Suppressor macrophage treated with lipopolysaccharide for 1 hour (primary cell): ENCODE measurements around the gene TNFRSF13B.
"Not testable (repeated sequence)": the region's sequence is repeated elsewhere in the genome, so short reads cannot be mapped to it uniquely, and the experiment has no call there.

ENCODE experiments used
- DNase-seq, 3 donors: peaks; one replicate each; pipeline ENCODE4 v3.0.0-alpha.2; 2020 to 2022

Gene TNFRSF13B

DNA sequence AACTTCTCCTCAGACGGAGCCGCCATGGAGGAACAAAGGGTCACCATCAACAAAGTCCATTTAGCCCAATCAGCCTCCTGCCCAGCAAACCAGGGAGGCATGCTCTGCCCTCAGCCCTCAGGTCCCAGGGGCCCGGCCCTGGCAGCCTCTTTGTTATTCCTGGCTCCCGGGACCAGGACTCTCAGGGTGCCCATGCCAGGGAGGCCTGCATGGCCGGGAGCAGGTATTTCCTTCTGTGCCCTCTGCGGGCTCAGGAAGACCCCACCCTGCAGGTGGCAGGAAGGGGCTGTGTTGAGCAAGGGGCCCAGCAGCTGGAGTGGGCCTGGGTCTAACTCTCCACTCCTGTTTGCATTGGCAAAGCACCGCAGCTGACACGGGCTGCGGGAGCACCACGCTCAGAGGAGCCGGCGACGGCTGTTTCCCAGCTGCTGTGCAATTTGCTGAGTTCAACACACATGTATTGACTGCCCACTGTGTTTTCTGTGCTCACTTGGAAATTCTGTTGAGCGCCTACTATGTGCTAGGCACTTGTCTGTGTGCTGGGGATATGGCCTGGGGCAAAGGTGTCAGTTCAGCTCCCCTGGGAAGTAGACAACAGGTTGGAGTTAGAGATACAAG lies 33.2 kb upstream of the TNFRSF13B start:
- DNase-seq = not testable (repeated sequence)

DNA sequence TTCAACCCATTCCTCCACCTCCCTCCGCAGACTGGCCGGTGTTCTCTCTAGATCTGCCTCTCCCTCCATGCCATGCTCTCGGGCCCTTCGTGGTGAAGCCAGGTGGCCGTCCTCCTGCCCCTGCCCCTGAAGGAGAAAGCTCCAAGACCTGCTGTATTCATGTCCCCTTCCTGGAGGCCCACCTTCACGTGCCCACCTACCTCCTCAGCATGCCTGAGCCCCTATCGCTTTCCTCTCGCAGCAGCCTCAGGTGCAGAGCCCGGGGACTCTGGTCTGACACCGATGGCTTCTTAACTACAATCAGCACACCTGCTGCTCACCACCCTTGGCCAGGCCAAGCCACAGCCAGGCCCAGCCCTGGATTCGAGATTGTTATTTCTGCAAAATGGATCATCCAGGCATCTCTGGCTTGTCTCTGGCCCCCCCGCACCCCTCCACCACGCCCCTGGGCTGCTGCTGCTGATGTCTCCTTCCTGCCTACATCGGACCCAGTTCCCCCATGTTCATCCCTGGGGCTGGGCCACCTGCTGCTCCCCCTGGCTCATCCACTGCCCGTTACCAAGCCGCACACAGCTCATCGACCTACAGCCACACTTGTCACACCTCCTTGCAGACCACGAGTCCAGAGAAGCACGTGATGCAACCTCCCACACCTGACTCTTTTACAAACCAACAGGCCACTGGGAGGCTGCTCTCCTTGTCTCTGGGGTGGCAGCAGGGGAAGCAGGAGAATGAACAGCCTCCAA lies 32.5 kb upstream of the TNFRSF13B start:
- no peak for DNase-seq

DNA sequence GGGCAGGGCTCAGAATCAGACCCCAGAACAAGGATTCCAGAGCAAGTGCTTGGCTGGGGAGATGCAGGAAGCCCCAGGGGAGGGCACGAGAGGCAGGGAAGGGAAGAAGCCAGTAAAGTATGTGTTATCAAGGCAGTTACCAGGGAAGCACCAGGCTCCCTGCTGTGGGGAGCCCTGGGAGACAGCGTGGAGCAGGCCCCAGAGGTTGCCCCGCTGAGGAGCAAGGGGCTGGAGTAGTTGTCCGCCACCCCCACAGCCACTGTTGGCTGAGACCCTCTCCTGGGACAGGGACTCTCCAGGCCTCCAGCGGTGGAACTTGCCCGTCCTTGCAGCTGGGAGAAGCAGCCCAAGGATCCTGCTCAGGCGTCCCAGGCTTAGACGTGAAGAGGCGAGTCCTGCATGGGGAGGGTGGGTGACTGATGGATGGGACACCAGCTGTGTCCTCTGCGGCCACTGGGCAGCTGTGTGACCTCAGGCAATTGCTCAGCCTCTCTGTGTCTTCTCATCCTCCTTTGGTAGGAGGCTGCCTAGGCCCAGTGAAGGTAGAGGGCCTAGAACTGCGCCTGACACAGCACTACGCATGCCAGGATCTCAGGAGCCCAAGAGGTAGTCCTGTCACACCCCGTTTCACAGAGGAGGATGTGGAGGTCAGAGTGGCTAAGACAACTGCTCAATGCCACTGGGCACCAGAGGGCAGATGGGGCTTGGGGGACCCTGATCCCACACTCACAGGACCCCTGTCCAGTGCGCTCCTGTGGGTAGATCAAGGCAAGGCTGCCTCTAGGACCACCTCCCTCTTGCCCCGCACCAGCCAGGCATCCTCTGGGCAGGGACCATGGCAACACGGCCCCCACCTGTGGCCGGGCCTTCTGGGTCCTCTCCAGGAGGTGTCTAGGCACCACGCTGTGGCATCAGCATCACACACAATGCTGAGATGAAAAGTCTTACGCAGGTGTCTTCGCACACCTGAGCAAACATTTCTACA lies 31.1 kb upstream of the TNFRSF13B start:
- DNase-seq = not testable (repeated sequence)

DNA sequence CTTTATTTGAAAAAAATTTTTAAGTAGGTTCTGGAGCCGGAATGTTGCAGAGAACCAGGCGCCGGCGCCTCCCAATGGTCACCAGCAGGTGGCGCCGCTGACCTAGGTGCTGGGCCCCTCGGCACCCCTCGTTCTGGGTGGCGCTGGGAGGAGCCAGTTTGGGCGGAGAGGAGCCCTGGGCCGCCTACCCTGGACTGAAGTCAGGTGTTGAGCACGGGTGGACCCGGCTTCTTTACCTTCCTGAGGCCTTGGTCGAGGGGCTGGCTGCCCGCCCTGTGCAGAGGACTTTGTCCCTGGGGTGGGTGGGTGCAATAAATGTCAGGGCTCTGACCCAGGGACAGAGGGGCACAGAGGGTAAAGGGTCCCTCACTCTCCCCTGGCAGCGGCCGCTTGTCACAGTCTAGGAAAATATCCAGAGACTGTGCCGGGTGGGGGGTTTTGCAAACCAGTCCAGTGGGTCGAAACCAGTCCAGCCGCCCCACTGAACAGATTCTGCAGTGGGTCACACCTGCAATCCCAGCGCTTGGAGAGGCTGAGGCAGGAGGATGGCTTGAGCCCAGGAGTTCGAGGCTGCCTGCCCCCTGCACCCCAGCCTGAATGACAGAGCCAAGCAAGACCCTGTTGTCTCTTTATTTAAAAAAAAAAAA lies 30.1 kb upstream of the TNFRSF13B start:
- peak; percentile 70 to 90 (median 81) for DNase-seq

DNA sequence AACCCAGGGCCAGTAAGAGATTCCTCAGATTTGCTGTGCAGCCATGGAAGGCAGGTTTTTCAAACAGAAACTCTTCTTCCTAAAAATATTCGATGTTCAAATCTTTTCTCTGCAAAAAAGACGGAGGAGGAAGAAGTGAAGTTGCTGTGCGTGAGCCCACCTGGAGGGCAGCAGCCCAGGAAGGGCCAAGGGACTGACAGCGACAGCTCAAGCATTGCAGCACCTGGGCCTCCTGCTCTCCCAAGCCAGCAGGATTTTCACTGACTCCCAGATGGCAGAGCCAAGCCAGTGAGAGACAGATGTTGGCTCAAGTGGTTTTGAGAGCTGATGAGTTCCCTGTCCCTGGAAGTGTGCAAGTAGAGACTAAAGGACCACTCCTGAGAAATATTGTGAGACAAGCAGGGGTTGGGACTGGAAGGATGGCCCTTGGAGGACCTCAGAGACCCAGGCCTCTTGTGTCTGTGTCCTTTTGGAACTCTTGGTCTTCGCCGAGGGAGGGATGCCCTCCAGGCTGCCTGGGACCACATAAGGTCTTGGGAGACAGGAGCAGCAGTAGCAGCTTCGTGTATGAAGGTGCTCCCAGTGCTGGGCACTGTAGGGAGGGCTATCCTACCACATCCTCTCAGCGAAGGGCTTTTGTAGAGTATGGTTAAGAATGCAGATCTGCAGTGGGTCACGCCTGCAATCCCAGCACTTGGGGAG lies 29.3 kb upstream of the TNFRSF13B start:
- DNase-seq = no peak

DNA sequence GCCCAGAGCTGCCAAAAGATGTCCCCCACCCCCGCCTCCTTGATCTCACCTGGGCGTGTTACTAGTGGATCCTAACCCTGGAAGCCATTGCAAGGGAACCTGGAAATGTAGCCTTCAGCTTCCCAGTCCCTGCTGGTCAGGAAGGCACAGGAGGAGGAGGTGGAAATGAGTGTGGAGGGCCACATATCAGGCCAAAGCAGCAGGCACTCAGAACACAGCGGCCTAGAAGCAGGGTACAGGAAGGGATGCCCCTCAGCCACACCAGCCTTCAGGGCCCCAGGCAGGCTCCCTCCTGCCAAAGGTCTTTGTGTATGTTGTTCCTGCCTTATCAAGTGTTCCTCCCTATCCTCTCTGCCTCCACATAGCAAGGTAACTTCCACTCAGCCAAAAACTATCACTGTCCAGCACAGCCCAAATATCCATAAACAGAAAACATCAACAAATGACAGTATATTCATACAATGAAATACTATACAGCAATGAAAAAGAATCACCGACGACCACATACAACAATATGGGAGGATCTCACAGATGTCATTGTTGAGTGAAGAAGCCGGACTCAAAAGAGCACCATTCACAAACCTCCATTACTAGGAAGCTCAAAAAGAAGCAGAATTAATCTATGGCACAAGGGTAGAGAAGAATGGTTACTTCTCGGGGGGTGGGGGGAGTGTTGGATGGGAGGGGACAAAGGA lies 28.2 kb upstream of the TNFRSF13B start:
- DNase-seq = no peak

DNA sequence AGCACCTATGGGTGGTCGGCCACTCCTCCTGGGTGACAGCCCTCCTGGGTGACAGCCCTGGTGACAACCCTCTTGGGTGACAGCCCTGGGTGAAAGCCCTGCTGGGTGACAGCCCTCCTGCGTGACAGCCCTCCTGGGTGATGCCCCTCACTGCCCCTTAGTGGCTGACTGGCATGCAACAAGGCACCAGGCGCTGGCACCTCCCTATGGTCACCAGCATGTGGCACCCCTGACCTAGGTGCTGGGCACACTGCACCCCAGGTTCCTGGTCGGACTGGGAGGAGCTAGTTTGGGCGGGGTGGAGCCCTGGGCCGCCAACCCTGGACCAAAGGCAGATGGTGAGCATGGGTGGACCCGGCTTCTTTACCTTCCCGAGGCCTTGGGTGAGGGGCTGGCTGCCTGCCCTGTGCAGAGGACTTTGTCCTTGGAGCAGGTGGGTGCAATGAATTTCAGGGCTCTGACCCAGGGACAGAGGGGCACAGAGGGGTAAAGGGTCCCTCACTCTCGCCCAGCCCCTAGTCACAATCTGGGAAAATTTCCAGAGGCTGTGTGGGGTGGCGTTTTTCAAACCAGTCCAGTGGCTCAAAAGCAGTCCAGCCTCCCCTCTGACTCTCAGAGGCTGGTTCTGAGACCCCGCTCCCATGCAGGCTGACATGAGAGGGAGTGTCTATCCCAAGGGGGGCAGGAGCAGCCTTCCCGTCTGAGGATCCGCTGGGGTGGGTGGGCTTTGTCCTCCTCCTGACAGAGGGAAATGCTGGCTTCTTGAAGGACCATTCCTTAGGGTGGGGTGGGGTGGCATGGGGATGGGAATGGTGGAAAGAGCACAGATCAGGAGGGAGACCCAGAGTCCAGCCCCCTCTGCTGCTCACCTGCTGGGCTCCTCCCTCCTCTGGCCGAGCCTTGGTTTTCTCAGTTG lies 25.9 kb upstream of the TNFRSF13B start:
- DNase-seq = peak in 1 of 3 donors; percentile 74

DNA sequence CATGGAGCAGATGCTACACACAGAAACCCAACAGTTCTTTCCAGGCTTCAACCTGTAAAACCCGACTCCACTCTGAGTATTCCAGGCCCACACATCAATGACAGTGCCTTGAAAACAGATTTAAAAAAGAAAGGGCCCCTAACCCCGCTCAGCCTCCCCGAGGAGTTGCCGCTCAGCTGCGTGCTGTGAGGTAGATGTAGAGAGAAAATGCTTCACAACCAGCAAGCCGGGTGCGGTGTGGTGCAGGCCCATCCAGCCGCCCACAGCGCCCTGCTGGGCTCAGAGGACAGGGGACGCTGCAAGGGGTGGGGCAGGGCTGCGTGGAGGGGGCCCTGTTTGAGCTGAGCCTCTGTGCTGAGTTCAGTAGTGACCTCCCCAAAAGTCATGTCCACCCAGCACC lies 24.8 kb upstream of the TNFRSF13B start:
- DNase-seq = not testable (repeated sequence)

DNA sequence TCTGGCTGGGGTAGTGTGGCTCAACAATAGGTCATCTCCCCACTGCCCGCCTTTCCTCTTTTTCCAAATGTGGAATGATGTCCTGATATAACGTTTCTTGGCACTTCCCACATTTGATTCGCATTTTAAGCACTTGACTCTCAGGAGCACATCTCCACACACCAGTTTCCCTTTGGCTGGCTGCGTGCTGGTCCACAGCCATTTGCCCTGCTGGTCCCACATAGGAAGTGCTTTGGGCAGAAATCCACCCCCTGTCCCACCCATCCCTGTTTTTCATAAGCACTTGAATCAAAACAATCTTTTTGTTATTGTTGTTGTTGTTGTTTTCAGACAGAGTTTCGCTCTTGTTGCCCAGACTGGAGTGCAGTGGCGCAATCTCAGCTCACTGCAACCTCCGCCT lies 24.0 kb upstream of the TNFRSF13B start:
- no peak for DNase-seq

DNA sequence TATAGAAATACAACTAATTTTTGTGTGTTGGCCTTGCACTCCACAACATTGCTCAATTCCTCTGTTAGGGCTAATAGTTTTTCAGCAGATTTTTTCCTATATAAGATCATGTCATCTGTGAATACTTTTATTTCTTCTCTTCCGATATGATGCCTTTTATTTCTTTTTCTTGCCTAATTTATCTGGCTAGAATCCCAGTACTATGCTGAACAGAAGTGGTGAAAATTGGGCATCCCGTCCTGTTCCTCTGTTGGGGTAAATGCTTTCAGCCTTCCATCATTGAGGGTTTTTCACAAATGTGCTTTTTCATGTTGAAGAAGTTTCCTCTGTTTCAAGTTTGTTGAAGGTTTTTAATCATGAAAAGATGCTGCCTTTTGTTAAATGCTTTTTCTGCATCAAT lies 22.7 kb upstream of the TNFRSF13B start:
- no peak for DNase-seq

DNA sequence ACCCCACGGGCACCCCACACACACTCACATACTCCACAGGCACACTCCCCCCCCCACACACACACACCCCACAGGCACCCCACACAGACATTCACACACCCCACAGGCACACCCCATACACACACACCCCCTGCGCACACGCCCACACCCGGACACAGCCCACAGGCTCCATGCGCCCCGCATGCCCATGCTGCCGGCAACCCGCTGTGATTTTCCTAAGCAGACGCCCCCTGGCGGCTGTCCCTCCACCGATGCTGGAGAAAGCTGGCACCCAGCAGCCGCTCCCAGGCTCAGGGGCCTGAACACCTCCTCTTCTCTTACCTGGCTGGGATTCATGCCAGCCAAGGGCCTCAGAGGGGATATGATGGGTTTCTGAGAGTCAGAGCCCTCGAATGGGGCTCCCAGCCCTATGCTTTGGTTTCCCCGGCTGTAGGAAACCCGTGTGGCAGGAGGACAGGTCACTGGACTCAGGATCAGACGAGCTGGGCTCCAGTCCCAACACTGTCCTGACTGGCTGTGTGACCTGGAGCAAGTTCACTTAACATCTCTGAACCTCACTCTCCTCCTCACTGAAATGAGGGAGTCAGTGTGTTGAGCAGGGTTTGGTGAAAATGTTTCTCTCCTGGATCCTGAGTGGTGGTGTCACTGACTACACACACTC lies 19.6 kb upstream of the TNFRSF13B start:
- DNase-seq = peak; percentile 83 to 94 (median 87)

DNA sequence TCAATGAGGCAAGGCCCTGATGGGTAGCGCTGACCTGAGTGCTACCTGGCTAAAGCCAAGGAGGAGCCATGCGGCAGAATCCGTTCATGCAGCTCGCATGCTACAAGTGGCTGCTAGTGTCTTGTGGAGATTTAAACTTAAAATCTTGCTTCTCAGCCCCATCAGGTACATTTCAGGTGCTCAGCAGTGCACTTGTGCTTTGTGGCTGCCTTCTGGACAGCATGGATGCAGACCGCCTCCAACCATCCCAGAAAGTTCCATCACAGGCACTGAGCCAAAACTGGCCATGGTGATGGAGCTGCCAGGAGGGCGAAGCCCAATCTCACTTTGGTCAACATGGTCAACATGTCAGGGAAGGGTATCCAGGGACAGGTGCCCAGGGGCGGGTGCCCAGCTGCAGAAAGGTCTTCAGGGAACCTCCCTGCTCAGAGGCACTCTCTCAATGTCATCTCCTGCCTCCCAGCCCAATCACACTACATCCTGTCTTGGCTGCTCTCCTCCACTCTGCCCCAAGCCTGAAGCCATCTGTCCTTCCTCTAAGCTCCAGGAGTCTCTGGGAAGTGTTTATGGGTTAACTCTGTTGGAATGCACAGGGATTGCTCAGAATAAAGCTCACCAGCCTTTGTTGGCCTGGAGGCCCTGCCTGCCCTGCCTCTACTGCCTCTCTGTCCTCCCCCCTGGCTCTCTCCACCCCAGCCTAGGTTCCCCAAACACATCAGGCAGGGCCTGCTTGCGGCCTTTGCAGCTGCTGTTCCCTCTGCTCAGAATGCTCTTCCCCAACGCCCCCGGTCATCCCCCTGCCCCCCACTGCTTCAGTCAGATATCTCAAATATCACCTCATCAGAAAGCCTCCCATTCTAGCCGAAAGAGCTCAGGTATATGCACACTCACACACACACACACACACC lies 18.3 kb upstream of the TNFRSF13B start:
- no peak for DNase-seq

DNA sequence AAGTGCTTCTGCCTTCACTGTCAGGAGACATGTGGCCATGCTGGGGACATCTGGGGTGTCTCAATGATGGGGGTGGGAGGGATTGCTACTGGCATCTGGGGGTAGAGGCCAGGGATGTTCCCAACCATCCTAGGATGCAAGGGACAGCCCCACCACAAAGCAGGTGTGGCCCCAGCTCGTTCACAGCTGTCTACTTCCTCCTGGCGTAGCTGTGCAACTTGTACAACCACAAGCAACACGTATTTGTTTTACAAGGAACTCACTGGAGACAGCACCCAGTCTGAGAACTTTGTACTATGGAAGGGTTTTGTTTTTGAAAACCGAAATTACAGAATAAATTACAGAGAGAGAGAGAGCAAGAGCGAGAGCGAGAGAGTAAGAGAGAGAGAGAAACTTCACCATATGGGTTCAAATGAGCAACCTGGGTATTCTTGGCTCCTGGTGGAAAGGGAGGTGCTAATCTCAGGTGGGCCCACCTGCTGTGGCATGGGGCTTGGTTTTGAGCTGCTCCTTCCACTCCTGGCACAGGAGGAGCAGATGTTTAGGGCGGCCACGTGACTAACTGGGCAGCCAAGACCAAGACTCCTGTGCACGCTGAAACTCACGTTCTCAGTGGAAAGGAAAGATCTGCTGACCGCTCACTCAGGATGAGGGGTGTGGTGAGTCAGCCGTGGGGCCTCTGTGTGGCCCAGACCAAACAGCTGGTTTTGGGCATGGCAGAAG lies 17.5 kb upstream of the TNFRSF13B start:
- DNase-seq = peak in 1 of 3 donors; percentile 26

DNA sequence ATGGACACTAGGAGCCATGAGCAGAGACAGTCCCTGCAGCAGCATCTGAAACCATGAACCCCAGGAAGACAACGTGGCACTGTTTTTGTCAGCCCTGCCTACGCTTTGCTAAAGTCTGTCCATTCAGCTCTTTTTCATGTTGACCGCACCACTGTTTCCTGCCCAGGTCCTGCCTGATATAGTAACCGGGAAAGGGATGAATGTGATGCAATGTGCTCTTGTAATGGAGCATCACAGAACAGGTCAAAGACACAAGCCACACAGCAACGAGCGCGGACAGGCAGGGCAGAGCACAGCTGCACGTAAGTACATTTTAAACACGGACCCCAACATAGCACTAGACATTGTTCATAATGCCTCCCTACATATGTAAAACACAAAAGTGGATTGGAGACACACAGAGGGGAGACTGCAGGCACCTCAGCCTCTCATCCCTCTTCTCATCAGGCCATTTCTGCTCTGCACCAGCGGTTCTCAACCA lies 16.9 kb upstream of the TNFRSF13B start:
- peak in 1 of 3 donors; percentile 35 for DNase-seq

DNA sequence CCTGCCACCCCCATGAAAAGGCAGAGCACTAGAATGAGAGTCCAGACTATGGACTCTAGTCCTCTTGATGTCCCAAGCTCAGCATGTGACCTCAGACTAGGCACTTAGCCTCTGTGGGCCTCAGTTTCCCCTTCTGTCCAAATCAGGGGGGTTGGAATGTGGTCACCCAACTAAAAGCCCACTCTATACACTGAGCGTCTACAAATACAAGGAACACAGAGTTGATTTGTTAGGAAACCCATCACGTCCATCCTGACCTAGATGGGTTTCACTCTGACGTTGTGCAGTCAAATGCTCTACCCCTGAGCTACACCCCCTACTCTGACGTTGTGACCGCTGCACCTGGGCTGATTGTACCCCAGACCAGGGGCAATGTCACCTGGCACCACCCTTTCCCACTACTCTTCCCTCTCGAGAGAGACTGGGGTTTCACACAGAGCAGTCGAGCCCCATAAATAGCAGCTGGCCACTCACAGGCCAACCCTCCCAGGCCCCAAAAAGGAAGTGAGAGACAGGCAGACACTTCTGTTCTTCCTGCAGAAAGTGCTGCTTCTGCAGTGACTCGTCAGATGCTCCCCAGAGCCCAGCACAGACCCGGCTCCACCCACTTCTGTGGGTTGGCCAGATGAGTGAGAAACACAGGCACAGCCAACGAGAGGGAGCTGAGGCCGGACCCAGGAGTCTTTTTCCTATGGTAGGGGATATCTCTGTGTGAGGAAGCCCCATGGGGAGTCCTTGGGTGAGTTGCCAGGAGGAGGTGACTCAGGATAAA lies 16.1 kb upstream of the TNFRSF13B start:
- peak; percentile 93 to 95 (median 93) for DNase-seq

DNA sequence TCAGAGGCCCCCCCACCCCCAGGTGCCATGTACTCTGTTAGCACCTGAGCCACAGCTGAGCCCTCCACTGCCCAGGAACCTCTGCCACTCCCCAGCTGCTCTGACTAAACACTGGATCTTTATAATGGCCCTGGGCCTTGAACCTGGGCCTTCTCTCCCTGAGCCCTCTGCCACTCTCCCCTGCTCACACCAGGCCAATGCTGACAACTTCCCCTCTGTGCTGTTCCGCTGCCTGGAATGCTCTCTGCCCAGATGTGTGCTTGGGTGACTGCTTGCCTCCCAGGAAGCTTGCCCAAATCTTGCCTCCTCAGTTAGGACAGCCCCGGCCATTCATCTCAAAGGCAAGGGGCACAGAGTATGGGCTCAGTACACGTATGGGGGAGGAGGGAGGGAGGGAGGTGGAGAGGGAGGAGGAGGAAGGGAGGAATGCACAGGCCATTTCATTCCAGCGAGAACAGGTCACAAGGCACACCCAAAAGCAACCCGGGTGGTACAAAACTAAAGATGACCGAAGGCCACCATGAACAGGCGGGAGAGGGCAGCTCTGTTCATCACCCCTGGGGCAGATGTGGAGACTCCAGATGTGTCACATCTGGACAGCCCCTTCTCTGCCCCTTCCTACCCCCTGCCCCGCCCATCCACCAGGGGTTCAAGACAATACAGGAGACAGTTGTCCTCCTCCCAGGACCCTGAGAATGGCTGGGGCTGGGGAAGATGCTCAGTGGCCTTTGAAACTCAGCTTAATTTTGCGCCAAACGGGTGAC lies 15.3 kb upstream of the TNFRSF13B start:
- DNase-seq = peak in 2 of 3 donors; percentile 28 to 34
